IgD-negative memory B cell (primary cell): Measurements from ENCODE around the gene PLCH1. TPM values are rescaled to one million over a fixed set of nuclear protein-coding genes. Genes with fewer than 3 reads are reported as not detected.

Source experiments
- H3K27ac Mint-ChIP-seq, 3 donors: one replicate each; pipeline ENCODE4 v1.8.0; 2020 to 2022; ENCODE audit warnings: mild to moderate bottlenecking in 3 of 3, mixed read lengths in 3 of 3, moderate library complexity in 1 of 3
- H3K27me3 Mint-ChIP-seq: one replicate; pipeline ENCODE4 v1.8.0; 2021; ENCODE audit warnings: mixed read lengths
- H3K36me3 Mint-ChIP-seq: one replicate; pipeline ENCODE4 v1.8.0; 2020; ENCODE audit warnings: mild to moderate bottlenecking, mixed read lengths
- H3K4me1 Mint-ChIP-seq, 3 donors: one replicate each; pipeline ENCODE4 v1.8.0; 2020 to 2022; ENCODE audit warnings: mixed read lengths in 3 of 3, mild to moderate bottlenecking in 1 of 3
- H3K4me3 Mint-ChIP-seq, 4 donors: one replicate each; pipeline ENCODE4 v1.8.0; 2020 to 2022; ENCODE audit warnings: mild to moderate bottlenecking in 4 of 4, mixed read lengths in 4 of 4, moderate library complexity in 3 of 4
- H3K9me3 Mint-ChIP-seq, 3 donors: one replicate each; pipeline ENCODE4 v1.8.0; 2020 to 2021; ENCODE audit warnings: mixed read lengths in 3 of 3, mild to moderate bottlenecking in 1 of 3
- polyA plus RNA-seq: library from polyadenylated mRNA; unstranded; fragments of 300-500 nt; fragmentation: Illumina TruSeq; gene quantifications from one replicate; pipeline ENCODE4 v1.2.3, GENCODE V29; 2021

Gene PLCH1
- polyA plus RNA-seq, 1 donor from 2014 or later, result not detected

GRCh38 chr3:155370198-155370597 lies 374.7 kb downstream of the PLCH1 start:
- Mint-ChIP-seq H3K27me3 (peaks cover 6% of the 10 kb centered on the region), H3K27ac (no peak overlapping the region), H3K4me1 (no peaks in the 10 kb centered on the region), H3K9me3 (peaks cover 0 to 2% (median 0%) of the 10 kb centered on the region in 3 donors), H3K4me3 (no peak overlapping the region), H3K36me3 (peaks cover 3% of the 10 kb centered on the region)

DNA sequence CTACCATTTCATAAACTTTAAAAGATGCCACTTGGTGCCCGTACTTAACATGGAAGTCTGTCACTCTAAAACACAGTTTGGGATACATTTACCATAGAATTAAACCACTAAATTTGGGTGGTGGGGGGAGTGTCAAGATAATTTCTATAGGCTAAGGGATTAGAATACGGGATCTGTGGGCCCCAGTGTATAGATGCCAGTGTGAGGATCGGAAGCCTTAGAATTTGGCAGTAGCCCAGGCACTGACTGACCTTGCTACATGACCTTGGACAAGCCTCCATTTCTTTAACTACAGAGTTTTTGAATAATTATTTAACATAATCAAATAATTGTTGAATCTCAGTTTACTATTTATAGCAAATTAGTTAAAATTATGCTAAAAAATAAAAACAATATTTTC lies 375.1 kb downstream of the PLCH1 start:
- Mint-ChIP-seq H3K36me3 (peaks cover 3% of the 10 kb centered on the region), H3K27ac (no peak overlapping the region), H3K4me1 (no peaks in the 10 kb centered on the region), H3K9me3 (peaks cover 0 to 6% (median 0%) of the 10 kb centered on the region in 3 donors), H3K27me3 (peaks cover 6% of the 10 kb centered on the region), H3K4me3 (no peak overlapping the region)

- Mint-ChIP-seq H3K4me3 (no peak overlapping the region), H3K27ac (no peak overlapping the region), H3K4me1 (no peaks in the 10 kb centered on the region), H3K27me3 (peaks cover 6% of the 10 kb centered on the region), H3K36me3 (peaks cover 3% of the 10 kb centered on the region), H3K9me3 (peaks cover 0 to 9% (median under 1%) of the 10 kb centered on the region in 3 donors)
Observed at GRCh38 chr3:155369244-155369643, 375.6 kb downstream of the PLCH1 start.

DNA sequence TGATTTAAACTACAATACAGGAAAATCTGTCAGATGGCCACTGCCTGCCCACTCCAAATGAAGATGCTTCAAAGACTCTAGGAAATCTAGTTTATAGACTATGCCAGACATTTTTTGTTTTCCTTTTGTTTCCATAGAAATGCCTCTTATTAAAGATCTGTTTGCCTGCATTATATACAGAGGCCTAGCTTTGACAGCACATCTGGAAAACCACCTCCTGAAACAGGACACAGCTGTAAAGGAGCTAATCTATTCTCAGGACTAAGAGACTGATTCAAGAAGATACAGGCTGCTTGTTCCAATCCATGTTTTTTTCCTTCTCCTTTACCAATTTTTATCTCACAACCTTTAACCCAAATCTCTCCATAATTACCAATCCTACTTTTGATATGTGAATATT lies 376.1 kb downstream of the PLCH1 start:
- Mint-ChIP-seq H3K36me3 (peaks cover 3% of the 10 kb centered on the region), H3K4me3 (no peak overlapping the region), H3K27ac (no peak overlapping the region), H3K27me3 (peaks cover 4% of the 10 kb centered on the region), H3K4me1 (no peaks in the 10 kb centered on the region), H3K9me3 (peaks cover 0 to 11% (median 2%) of the 10 kb centered on the region in 3 donors)

- Mint-ChIP-seq H3K4me1 (no peaks in the 10 kb centered on the region), H3K27ac (no peak overlapping the region), H3K27me3 (peaks cover 2% of the 10 kb centered on the region), H3K4me3 (no peak overlapping the region), H3K36me3 (peaks cover 5% of the 10 kb centered on the region), H3K9me3 (peaks cover 0 to 11% (median 2%) of the 10 kb centered on the region in 3 donors)
Observed at GRCh38 chr3:155367506-155367905, 377.4 kb downstream of the PLCH1 start.

GRCh38 chr3:155365178-155365783 lies 379.6 kb downstream of the PLCH1 start:
- Mint-ChIP-seq H3K36me3 (peaks cover 5% of the 10 kb centered on the region), H3K9me3 (peaks cover 0 to 11% (median 2%) of the 10 kb centered on the region in 3 donors), H3K4me3 (no peak overlapping the region), H3K27me3 (no peaks in the 10 kb centered on the region), H3K4me1 (no peaks in the 10 kb centered on the region), H3K27ac (no peak overlapping the region)

- no peak overlapping the region for H3K4me3 Mint-ChIP-seq
- H3K36me3 Mint-ChIP-seq, result peaks cover 5% of the 10 kb centered on the region
- no peaks in the 10 kb centered on the region for H3K4me1 Mint-ChIP-seq
- no peak overlapping the region for H3K27ac Mint-ChIP-seq
- H3K27me3 Mint-ChIP-seq, result no peaks in the 10 kb centered on the region
- peaks cover 0 to 11% (median 3%) of the 10 kb centered on the region in 3 donors for H3K9me3 Mint-ChIP-seq
Observed at GRCh38 chr3:155364492-155364891, 380.4 kb downstream of the PLCH1 start.

DNA sequence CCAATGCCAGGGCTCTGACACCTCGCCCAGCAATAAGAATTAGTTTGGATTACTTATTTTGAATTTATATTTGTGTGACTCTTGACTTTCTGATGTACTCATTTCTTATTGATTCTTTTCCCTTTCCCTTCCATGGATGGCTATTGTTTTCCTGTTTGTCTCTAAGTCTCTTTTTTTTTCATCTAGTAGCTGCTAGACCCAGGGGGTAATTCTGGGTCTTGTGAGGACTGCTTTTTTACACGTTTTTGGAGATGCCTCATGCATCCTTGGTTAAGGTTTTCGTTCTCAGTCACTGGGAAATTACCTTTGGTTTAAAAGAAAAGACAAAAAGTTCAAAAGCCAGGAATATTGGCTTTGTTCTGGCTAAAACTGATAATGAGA lies 381.2 kb downstream of the PLCH1 start:
- Mint-ChIP-seq H3K27ac (no peak overlapping the region), H3K4me3 (no peak overlapping the region), H3K27me3 (no peaks in the 10 kb centered on the region), H3K9me3 (peaks cover 0 to 11% (median 3%) of the 10 kb centered on the region in 3 donors), H3K4me1 (no peaks in the 10 kb centered on the region), H3K36me3 (peaks cover 5% of the 10 kb centered on the region)

GRCh38 chr3:155362808-155363689 lies 381.8 kb downstream of the PLCH1 start:
- Mint-ChIP-seq H3K27me3 (no peaks in the 10 kb centered on the region), H3K27ac (no peak overlapping the region), H3K9me3 (peaks cover 0 to 11% (median 3%) of the 10 kb centered on the region in 3 donors), H3K36me3 (peaks cover 2% of the 10 kb centered on the region), H3K4me1 (no peaks in the 10 kb centered on the region), H3K4me3 (no peak overlapping the region)

GRCh38 chr3:155360281-155360680 lies 384.6 kb downstream of the PLCH1 start:
- Mint-ChIP-seq H3K4me1 (no peaks in the 10 kb centered on the region), H3K27ac (no peak overlapping the region), H3K4me3 (no peak overlapping the region), H3K9me3 (peaks cover 0 to 11% (median 3%) of the 10 kb centered on the region in 3 donors), H3K27me3 (no peaks in the 10 kb centered on the region), H3K36me3 (peaks cover 2% of the 10 kb centered on the region)

GRCh38 chr3:155356594-155357370 lies 388.1 kb downstream of the PLCH1 start:
- Mint-ChIP-seq H3K36me3 (no peaks in the 10 kb centered on the region), H3K27me3 (peaks cover 3% of the 10 kb centered on the region), H3K4me3 (no peak overlapping the region), H3K4me1 (peaks cover 0 to 2% (median 0%) of the 10 kb centered on the region in 3 donors), H3K27ac (no peak overlapping the region), H3K9me3 (peaks cover 0 to 1% (median 0%) of the 10 kb centered on the region in 3 donors)

DNA sequence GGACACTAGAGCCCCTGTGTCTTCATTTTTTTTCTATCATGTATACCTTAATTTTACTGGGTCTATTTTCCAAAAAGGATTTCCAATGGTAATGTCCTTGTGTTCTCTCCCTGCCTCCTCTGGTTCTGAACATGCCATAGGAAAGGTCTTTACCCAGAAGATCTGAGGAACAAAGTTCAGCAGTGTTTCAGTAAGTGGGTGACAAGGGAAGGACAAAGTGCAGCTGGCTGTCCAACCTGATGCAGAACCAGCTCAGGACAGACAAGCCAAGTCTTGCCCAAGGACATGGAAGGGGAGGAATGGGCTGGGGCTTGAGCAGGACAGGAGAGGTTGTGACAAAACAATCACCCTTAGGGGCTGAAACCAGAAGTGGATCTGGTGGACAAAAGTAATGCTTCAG lies 390.2 kb downstream of the PLCH1 start:
- H3K4me3 Mint-ChIP-seq, result no peak overlapping the region
- H3K36me3 Mint-ChIP-seq, result no peaks in the 10 kb centered on the region
- H3K4me1 Mint-ChIP-seq, result peaks cover 0 to 2% (median 0%) of the 10 kb centered on the region in 3 donors
- H3K9me3 Mint-ChIP-seq, result no peaks in the 10 kb centered on the region
- no peak overlapping the region for H3K27ac Mint-ChIP-seq
- peaks cover 3% of the 10 kb centered on the region for H3K27me3 Mint-ChIP-seq

DNA sequence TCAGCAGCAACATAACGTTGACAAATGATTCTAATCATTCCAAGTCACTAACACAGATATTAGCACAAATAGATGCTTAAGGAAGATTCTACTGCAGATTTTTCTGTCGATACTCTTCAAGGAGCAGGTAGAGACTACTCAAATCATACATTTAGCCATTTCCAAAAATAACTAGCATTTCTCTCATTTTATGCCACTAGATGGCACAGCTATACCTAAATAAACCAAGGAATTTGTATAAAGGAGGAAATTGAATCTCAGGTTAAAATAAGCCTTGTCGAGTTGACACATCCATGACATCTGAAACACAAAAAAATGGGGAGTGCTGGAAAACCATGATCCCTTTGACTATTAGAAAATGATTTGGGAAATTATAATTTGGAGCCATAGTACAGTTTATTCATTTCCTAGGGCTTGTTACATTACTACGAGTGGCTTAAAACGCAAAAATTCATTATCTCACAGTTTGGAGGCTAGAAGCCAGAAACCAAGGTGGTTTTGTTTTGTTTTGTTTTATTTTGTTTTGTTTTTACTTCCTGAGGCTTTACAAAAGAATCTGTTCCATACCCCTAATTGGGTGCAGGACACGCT lies 391.9 kb downstream of the PLCH1 start:
- H3K27me3 Mint-ChIP-seq, result peaks cover 3% of the 10 kb centered on the region
- H3K27ac Mint-ChIP-seq, result no peak overlapping the region
- H3K9me3 Mint-ChIP-seq, result no peaks in the 10 kb centered on the region
- peaks cover 0 to 2% (median 0%) of the 10 kb centered on the region in 3 donors for H3K4me1 Mint-ChIP-seq
- no peaks in the 10 kb centered on the region for H3K36me3 Mint-ChIP-seq
- no peak overlapping the region for H3K4me3 Mint-ChIP-seq

DNA sequence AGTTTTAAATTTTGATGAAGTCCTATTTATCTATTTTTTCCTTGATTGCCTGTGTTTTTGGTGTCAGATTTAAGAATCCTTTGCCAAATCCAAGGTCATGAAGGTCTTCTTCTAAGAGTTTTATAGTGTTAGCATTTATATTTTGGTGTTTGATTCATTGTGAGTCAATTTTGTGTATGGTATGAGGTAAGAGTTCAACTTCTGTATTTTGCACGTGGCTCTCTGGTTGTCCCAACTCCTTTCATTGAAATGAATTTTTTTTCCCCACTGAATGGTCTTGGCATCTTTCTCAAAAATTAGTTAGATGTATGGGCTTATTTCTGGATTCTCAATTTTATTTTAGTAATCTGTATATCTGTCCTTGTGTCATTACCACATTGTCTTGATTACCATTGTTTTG lies 394.3 kb downstream of the PLCH1 start:
- H3K27me3 Mint-ChIP-seq, result peaks cover 3% of the 10 kb centered on the region
- H3K27ac Mint-ChIP-seq, result no peak overlapping the region
- H3K4me3 Mint-ChIP-seq, result no peak overlapping the region
- no peaks in the 10 kb centered on the region for H3K36me3 Mint-ChIP-seq
- peaks cover 0 to 2% (median 0%) of the 10 kb centered on the region in 3 donors for H3K4me1 Mint-ChIP-seq
- no peaks in the 10 kb centered on the region for H3K9me3 Mint-ChIP-seq

GRCh38 chr3:155347901-155348300 lies 397.0 kb downstream of the PLCH1 start:
- H3K9me3 Mint-ChIP-seq, result no peaks in the 10 kb centered on the region
- no peaks in the 10 kb centered on the region for H3K27me3 Mint-ChIP-seq
- no peaks in the 10 kb centered on the region for H3K4me1 Mint-ChIP-seq
- H3K36me3 Mint-ChIP-seq, result no peaks in the 10 kb centered on the region
- H3K4me3 Mint-ChIP-seq, result no peak overlapping the region
- H3K27ac Mint-ChIP-seq, result no peak overlapping the region
